Measurements from ENCODE around the gene MRPL28. TPM values are rescaled to one million over a fixed set of nuclear protein-coding genes. Genes with fewer than 3 reads are reported as not detected.

The MRPL28 gene
- total RNA-seq, 4 donors from 2014 or later: 39.9 to 106 (median 80.7) TPM

DNA sequence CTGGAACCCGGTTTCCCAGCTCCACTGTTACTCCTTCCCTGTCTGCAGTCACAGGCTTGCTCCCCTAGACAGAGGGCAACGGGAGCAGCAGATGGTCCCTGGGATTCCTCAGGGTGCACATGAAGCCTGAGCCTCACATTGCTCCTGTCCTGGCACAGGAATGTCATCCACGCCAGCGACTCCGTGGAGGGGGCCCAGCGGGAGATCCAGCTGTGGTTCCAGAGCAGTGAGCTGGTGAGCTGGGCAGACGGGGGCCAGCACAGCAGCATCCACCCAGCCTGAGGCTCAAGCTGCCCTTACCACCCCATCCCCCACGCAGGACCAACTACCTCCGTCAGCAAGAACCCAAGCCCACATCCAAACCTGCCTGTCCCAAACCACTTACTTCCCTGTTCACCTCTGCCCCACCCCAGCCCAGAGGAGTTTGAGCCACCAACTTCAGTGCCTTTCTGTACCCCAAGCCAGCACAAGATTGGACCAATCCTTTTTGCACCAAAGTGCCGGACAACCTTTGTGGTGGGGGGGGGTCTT is 29.8 kb upstream of the MRPL28 start:
- Histone ChIP-seq H3K4me1 (peaks cover 5% of the 10 kb centered on the region in 2 donors), H3K36me3 (no peaks in the 10 kb centered on the region), H3K27ac (no peak overlapping the region), H3K9me3 (no peaks in the 10 kb centered on the region), H3K4me3 (replicated peaks in 1 of 3) (no peak overlapping the region), H3K27me3 (no peaks in the 10 kb centered on the region)
- intact Hi-C loops (cut with DNase I): no loop called here
- no peak for TF ChIP-seq POLR2A (IDR thresholded peaks at IDR 0.05)
- TF ChIP-seq, protein P1, sequence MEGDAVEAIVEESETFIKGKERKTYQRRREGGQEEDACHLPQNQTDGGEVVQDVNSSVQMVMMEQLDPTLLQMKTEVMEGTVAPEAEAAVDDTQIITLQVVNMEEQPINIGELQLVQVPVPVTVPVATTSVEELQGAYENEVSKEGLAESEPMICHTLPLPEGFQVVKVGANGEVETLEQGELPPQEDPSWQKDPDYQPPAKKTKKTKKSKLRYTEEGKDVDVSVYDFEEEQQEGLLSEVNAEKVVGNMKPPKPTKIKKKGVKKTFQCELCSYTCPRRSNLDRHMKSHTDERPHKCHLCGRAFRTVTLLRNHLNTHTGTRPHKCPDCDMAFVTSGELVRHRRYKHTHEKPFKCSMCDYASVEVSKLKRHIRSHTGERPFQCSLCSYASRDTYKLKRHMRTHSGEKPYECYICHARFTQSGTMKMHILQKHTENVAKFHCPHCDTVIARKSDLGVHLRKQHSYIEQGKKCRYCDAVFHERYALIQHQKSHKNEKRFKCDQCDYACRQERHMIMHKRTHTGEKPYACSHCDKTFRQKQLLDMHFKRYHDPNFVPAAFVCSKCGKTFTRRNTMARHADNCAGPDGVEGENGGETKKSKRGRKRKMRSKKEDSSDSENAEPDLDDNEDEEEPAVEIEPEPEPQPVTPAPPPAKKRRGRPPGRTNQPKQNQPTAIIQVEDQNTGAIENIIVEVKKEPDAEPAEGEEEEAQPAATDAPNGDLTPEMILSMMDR (IDR thresholded peaks at IDR 0.05): no peak
- no peak for DNase-seq
- WGBS, 2 donors: 83 to 88% methylated on average over 10 of the region's 10 CpGs

DNA sequence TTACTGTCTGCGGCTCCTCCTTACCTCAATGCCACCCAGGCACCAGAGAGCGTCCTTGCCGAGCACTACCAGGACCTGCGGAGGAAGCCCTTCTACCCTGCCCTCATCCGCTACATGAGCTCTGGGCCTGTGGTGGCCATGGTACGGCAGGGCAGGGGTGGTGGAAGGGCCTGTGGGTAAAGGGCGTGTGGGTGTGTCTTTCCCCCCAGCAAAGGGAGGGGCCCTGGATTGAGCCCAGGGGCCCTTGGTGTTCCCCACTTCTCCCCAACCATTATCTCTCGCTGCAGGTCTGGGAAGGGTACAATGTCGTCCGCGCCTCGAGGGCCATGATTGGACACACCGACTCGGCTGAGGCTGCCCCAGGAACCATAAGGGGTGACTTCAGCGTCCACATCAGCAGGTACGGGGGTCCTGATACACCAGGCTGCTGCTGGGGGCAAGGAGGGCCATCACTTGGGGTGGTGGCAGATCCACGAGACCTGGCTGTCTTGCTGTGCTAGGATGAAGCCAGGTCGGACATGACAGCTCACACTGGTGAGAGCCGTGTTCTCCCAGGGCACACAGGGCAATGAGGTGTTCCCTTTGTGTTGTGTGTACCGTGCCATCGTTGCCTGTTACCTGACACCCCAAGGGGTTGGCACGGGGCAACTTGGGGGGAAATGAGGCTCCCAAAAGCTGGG is 29.1 kb upstream of the MRPL28 start:
- intact Hi-C loops (cut with DNase I): no loop called here
- WGBS, 2 donors: 88 to 92% methylated on average over 11 to 18 of the region's 22 CpGs
- no peak for TF ChIP-seq POLR2A (IDR thresholded peaks at IDR 0.05)

DNA sequence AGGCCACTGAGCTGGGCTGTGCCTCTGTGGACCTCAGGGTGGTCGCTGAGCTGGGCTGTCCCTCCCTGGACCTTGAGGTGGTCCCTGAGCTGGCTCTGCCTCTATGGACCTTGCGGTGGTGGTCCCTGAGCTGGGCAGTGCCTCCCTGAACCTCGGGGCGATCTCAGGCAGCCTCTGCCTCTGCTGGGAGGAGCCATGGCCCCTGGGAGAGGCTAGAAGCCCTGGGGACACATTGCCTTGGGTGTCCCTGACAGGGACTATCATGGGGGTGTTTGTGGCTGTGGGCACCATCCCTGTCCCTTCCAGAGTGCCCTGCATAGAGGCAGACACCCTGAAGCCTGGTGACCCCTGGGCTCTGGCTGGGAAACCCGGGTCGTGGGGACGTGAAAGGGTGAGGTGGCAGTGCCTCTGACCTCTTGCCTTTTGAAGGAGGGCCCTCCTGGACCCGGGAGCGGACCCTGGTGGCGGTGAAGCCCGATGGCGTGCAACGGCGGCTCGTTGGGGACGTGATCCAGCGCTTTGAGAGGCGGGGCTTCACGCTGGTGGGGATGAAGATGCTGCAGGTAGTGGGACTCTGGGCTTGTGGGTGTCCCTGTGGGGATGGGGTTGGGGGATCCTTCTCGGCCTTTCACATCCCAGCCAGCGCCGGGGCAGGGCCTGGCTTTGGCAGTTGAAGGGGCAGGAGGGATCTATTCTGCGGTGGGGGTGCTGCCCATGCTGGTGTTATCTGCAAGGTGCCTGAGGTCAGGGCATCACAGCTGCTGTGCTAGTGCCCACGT is 28.4 kb upstream of the MRPL28 start:
- Histone ChIP-seq H3K4me1 (peaks cover 5% of the 10 kb centered on the region in 2 donors), H3K27ac (no peak overlapping the region), H3K36me3 (no peaks in the 10 kb centered on the region), H3K9me3 (no peaks in the 10 kb centered on the region), H3K4me3 (replicated peaks in 1 of 3) (no peak overlapping the region), H3K27me3 (no peaks in the 10 kb centered on the region)
- intact Hi-C loops (cut with DNase I): no loop called here
- TF ChIP-seq, protein P1 (IDR thresholded peaks at IDR 0.05): no peak
- TF ChIP-seq POLR2A (IDR thresholded peaks at IDR 0.05): no peak
- DNase-seq: no peak
- WGBS, 2 donors: 86 to 90% methylated on average over 19 of the region's 24 CpGs

More for the DNA sequence above, 29.1 kb upstream of the MRPL28 start:
- no peak for DNase-seq
- Histone ChIP-seq H3K27ac (no peak overlapping the region), H3K27me3 (no peaks in the 10 kb centered on the region), H3K4me1 (peaks cover 5% of the 10 kb centered on the region in 2 donors), H3K4me3 (replicated peaks in 1 of 3) (no peak overlapping the region), H3K36me3 (no peaks in the 10 kb centered on the region), H3K9me3 (no peaks in the 10 kb centered on the region)

DNA sequence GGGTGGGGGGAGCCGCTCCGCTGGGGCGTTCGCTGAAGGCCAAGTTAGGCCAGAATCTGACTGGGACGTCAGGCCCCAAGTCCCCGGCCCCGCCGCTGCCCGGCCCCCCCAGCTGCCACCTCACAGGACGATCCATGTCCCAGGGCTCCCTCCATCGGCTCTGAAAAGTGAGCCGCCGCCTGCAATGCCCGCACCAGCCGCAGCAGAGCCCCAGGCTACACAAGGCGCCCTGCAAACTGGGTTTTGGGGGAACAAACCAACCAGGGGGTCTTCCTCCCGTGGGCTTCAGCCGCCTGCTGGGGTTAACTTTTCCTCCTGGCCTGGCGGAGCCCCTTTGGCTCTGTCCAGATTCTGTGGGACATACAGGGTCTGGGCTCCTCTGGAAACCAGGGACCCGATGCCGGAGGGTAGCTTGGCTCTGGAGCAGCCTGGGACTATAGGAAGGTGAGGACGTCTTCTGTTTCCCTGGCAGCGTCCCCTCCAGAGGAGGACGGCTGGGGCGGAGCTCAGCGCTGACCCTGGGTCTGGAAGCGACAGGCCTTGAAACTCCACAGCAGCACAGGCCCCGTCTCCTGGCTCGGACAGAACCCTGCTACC is 27.5 kb upstream of the MRPL28 start:
- Histone ChIP-seq H3K36me3 (no peaks in the 10 kb centered on the region), H3K27ac (peak overlapping the region; percentile 25 to 61 (median 49)), H3K9me3 (no peaks in the 10 kb centered on the region), H3K4me3 (replicated peaks in 1 of 3) (peak overlapping the region in 1 of 3 donors; percentile 51), H3K27me3 (no peaks in the 10 kb centered on the region), H3K4me1 (peaks cover 5% of the 10 kb centered on the region in 2 donors)
- no peak for TF ChIP-seq POLR2A (IDR thresholded peaks at IDR 0.05)
- TF ChIP-seq, protein P1 (IDR thresholded peaks at IDR 0.05): peak; percentile 13 to 56 (median 44)
- intact Hi-C loops (cut with DNase I): no loop called here
- DNase-seq: peak; percentile 85 to 88
- WGBS, 2 donors: 41 to 54% methylated on average over 10 to 14 of the region's 29 CpGs

DNA sequence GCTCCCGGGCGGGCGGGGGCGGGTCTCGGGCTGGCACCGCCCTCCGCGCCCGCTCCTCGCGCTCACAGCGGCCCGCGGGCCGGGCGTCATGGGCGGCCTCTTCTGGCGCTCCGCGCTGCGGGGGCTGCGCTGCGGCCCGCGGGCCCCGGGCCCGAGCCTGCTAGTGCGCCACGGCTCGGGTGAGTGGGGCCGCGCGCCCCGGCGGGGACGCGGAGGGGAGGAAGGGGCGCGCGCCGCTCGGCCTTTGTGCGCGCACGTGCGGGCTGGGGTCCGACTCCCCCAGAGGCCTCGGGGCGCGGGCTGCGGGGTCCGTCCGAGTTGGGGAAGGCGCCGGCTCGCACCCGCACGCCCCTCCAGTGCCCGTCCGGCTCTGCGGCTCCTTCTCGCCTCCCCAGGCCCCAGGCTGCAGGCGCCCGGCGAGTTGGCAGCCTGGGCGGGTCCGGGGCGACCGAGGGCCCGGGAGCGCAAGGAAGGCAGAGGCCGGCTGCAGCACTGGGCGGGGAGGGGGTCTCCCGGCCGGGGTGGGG is 26.9 kb upstream of the MRPL28 start, which contains the start of gene NME4:
NME4 (plus strand) TSS at position 65 of the 527 bp plus-strand sequence; CDS start at position 89, 24 bp downstream.
- peaks cover 1 to 5% of the 10 kb centered on the region in 2 donors for H3K4me1 ChIP-seq
- H3K27me3 ChIP-seq: no peaks in the 10 kb centered on the region
- no peaks in the 10 kb centered on the region for H3K36me3 ChIP-seq
- no peaks in the 10 kb centered on the region for H3K9me3 ChIP-seq
- DNase-seq: peak; percentile 27 to 33
- intact Hi-C loops (cut with DNase I): no loop called here
- H3K27ac ChIP-seq: peak within 1 kb of the TSS; percentile 47 to 74 (median 61)
- TF ChIP-seq POLR2A (IDR thresholded peaks at IDR 0.05): peak in 1 of 2 donors; percentile 32
- TF ChIP-seq, protein P1 (IDR thresholded peaks at IDR 0.05): no peak
- WGBS, 2 donors: 2% methylated on average over 7 of the region's 75 CpGs; no CpG with 5 or more reads in 1 of the 2 donors
- peak within 1 kb of the TSS in 1 of 3 donors; percentile 51 for H3K4me3 ChIP-seq (replicated peaks in 1 of 3)
